Measurements from ENCODE around the gene PSMC3IP. TPM values are rescaled to one million over a fixed set of nuclear protein-coding genes. Genes with fewer than 3 reads are reported as not detected.

Gene PSMC3IP
- total and polyA plus RNA-seq, 2 of the 4 experiments (the other 2 are of a cell fraction): 5.6 to 9.8 TPM

GRCh38 chr17:42561897-42562387, 15.6 kb downstream of the PSMC3IP start, which contains the start of gene COASY:
TSS of gene COASY (plus strand) at chr17:42562148. CDS start at chr17:42562623, 475 bp downstream.
- Histone ChIP-seq H2AK9ac (replicated peaks; ENCODE audit: low read depth, low read length, poor library complexity) (peak within 1 kb of the TSS; percentile 100), H3K9ac (ENCODE audit: low read depth, low read length) (peak within 1 kb of the TSS; percentile 95), H3K9me3 (ENCODE audit: control insufficient read depth, insufficient read depth, low read length) (no peaks in the 10 kb centered on the region), H4K8ac (ENCODE audit: low read depth in 2 of 2, low read length in 2 of 2) (peak within 1 kb of the TSS; percentile 100), H3K4me3 (ENCODE audit: insufficient read depth, low read depth, low read length) (peak within 1 kb of the TSS; percentile 84), H3K79me1 (ENCODE audit: low read depth in 1 of 2, low read length in 2 of 2) (peaks cover 27 to 53% of the 10 kb centered on the region in 2 experiments), H2AFZ (replicated peaks; ENCODE audit: low read length, poor library complexity) (peak within 1 kb of the TSS; percentile 98), H3K27me3 (ENCODE audit: control insufficient read depth, insufficient read depth, low read length) (no peaks in the 10 kb centered on the region), H3K27ac (ENCODE audit: insufficient read depth, low read length) (peak within 1 kb of the TSS; percentile 88), H4K20me1 (ENCODE audit: insufficient read depth, low read length) (no peaks in the 10 kb centered on the region), H3K18ac (ENCODE audit: low read depth, low read length) (peak within 1 kb of the TSS; percentile 80), H3K4ac (ENCODE audit: low read depth, low read length) (peak within 1 kb of the TSS; percentile 96), H2BK120ac (ENCODE audit: low read depth, low read length) (peak within 1 kb of the TSS; percentile 54; the same call in 1 of the 2 replicates), H3K9me1 (ENCODE audit: insufficient read depth, low read length) (peaks cover 13% of the 10 kb centered on the region), H4K5ac (ENCODE audit: low read depth, low read length) (peak within 1 kb of the TSS; percentile 99), H2BK20ac (ENCODE audit: low read depth, low read length) (peak within 1 kb of the TSS; percentile 40; the same call in 1 of the 2 replicates), H3K4me1 (ENCODE audit: control insufficient read depth, insufficient read depth, low read length) (peaks cover 17% of the 10 kb centered on the region), H2BK5ac (ENCODE audit: low read depth, low read length, poor library complexity, severe bottlenecking) (peak within 1 kb of the TSS; percentile 80), H3K23ac (ENCODE audit: low read depth, low read length) (peak within 1 kb of the TSS; percentile 80), H2AK5ac (ENCODE audit: low read depth, low read length) (peak within 1 kb of the TSS; percentile 97), H3K36me3 (ENCODE audit: control insufficient read depth, insufficient read depth, low read length) (peaks cover 27% of the 10 kb centered on the region), H3K14ac (replicated peaks; ENCODE audit: low read depth, low read length) (peak within 1 kb of the TSS; percentile 99), H2BK15ac (ENCODE audit: low read depth, low read length) (peak within 1 kb of the TSS; percentile 49; the same call in 1 of the 3 replicates), H3K4me2 (ENCODE audit: low read depth, low read length) (peak within 1 kb of the TSS; percentile 94), H4K91ac (ENCODE audit: insufficient read depth, low read depth, low read length) (peak within 1 kb of the TSS; percentile 98), H3K56ac (ENCODE audit: extremely low read depth, insufficient read depth, low read length) (peak within 1 kb of the TSS; percentile 90)
- WGBS, 2 experiments (ENCODE audit: extremely low coverage in 2 of 2, insufficient read length in 1 of 2): 0% methylated on average over 11 of the region's 26 CpGs; no CpG with 5 or more reads in 1 of the 2 experiments
- peak; percentile 90 for ATAC-seq (ENCODE audit: low read depth)
- ChIA-PET CTCF (no interaction called here), POLR2A (ENCODE audit: unreplicated experiment) (no interaction called here)
- intact Hi-C loops (cut with micrococcal nuclease) (no loop called here), in situ Hi-C loops (cut with MboI; ENCODE audit: low sequenced_read_pairs) (no loop called here), dilution Hi-C loops (cut with HindIII; ENCODE audit: low sequenced_read_pairs, unreplicated experiment) (no loop called here)
- TF ChIP-seq MAFK (IDR thresholded peaks at IDR 0.05; ENCODE audit: low read depth, low read length) (no peak), BHLHE40 (IDR thresholded peaks at IDR 0.05; ENCODE audit: low read depth, low read length) (no peak), RCOR1 (IDR thresholded peaks at IDR 0.05; ENCODE audit: insufficient replicate concordance, low read length) (no peak), CTCF (conservative IDR thresholded peaks at IDR 0.05; ENCODE audit: low read depth, low read length) (no peak), NFE2L2 (IDR thresholded peaks at IDR 0.05; ENCODE audit: low read depth, low read length) (no peak), POLR2A (IDR thresholded peaks at IDR 0.05; ENCODE audit: low read depth, low read length) (peak; percentile 64), FOS (IDR thresholded peaks at IDR 0.05; ENCODE audit: low read depth, low read length) (no peak), ELK1 (IDR thresholded peaks at IDR 0.05; ENCODE audit: borderline replicate concordance, low read depth, low read length) (no peak), CEBPB (IDR thresholded peaks at IDR 0.05; ENCODE audit: low read depth, low read length) (peak; percentile 34; the same call in 1 of the 2 replicates), SMC3 (IDR thresholded peaks at IDR 0.05; ENCODE audit: low read depth, low read length) (no peak), RAD21 (IDR thresholded peaks at IDR 0.05; ENCODE audit: low read length) (no peak), USF2 (IDR thresholded peaks at IDR 0.05; ENCODE audit: low read depth, low read length) (0 out of 2 replicates have a peak, but pooled peaks have one; percentile 2), MAZ (IDR thresholded peaks at IDR 0.05; ENCODE audit: borderline replicate concordance, low read depth, low read length) (no peak; the same call in 1 of the 2 replicates), CHD1 (IDR thresholded peaks at IDR 0.05; ENCODE audit: low read depth, low read length) (no peak), MXI1 (IDR thresholded peaks at IDR 0.05; ENCODE audit: borderline replicate concordance, low read depth, low read length) (peak; percentile 62; the same call in 1 of the 2 replicates), RFX5 (IDR thresholded peaks at IDR 0.05; ENCODE audit: low read depth, low read length) (0 out of 2 replicates have a peak, but pooled peaks have one; percentile 4)
- DNase-seq: peak; percentile 97
- BruUV-seq (replicated peaks): no TSS peak
